Measurements from ENCODE around the gene LOC128125822.

LOC128125822 gene

DNA sequence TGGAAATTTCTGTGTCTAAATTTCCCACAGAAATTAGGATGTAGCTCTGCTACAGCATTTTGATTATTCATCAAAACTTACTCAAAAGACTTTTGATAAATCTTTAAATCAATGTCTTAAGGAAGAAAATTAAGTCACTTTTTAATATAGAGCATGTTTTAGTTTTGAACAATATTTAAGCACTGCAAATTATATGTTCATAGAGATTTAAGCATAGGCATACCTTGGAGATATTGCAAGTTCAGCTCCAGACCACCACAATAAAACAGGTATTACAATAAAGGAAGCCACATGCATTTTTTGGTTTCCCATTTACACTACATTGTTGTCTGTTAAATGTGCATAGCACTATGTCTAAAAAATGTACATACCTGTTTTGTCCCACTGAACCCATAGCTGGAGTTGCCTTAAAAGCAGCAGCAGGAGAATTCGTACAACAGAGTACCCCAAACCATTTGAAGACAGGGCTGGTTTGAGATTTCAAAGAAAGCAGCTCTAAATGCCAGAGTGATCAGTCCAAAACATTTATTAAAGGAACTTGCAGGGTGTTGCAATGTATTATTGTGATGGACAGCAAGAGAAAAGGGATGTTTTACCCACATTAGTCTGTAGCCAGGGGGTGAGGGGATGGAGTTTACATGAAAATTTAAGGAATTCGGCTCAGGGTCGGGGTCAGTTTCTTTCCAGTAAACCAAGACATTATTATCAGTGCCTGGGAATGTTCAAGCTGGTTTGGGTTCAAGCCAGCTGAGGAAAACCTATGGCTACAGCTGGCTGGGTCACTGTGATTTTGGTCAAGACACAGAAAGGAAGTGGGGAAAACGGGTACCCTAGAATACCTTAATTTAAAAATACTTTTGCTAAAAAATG, 6.3 kb upstream of the LOC128125822 start:
- no peak for DNase-seq
- Mint-ChIP-seq H3K9me3 (no peaks in the 10 kb centered on the region), H3K36me3 (no peaks in the 10 kb centered on the region), H3K4me1 (no peaks in the 10 kb centered on the region), H3K27ac (no peak overlapping the region), H3K4me3 (no peak overlapping the region), H3K27me3 (ENCODE audit: low read depth in 2 of 2) (peaks cover 19 to 25% of the 10 kb centered on the region in 2 donors)
- Histone ChIP-seq H3K9me3 (ENCODE audit: control insufficient read depth, insufficient read depth, low read length) (no peaks in the 10 kb centered on the region), H3K4me1 (ENCODE audit: control insufficient read depth, insufficient read depth, low read length) (no peaks in the 10 kb centered on the region), H3K36me3 (ENCODE audit: control insufficient read depth, insufficient read depth, low read length) (no peaks in the 10 kb centered on the region), H3K27me3 (ENCODE audit: control insufficient read depth, insufficient read depth, low read length) (no peaks in the 10 kb centered on the region), H3K27ac (ENCODE audit: low read length) (no peak overlapping the region), H3K4me3 (ENCODE audit: low read length) (no peak overlapping the region)
- intact Hi-C loops (cut with micrococcal nuclease), result no loop called here
- ATAC-seq, result no peak
- TF ChIP-seq, protein P1, sequence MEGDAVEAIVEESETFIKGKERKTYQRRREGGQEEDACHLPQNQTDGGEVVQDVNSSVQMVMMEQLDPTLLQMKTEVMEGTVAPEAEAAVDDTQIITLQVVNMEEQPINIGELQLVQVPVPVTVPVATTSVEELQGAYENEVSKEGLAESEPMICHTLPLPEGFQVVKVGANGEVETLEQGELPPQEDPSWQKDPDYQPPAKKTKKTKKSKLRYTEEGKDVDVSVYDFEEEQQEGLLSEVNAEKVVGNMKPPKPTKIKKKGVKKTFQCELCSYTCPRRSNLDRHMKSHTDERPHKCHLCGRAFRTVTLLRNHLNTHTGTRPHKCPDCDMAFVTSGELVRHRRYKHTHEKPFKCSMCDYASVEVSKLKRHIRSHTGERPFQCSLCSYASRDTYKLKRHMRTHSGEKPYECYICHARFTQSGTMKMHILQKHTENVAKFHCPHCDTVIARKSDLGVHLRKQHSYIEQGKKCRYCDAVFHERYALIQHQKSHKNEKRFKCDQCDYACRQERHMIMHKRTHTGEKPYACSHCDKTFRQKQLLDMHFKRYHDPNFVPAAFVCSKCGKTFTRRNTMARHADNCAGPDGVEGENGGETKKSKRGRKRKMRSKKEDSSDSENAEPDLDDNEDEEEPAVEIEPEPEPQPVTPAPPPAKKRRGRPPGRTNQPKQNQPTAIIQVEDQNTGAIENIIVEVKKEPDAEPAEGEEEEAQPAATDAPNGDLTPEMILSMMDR (IDR thresholded peaks at IDR 0.05), result no peak
- 76% methylated on average over 4 of the region's 4 CpGs for WGBS (ENCODE audit: insufficient coverage)

DNA sequence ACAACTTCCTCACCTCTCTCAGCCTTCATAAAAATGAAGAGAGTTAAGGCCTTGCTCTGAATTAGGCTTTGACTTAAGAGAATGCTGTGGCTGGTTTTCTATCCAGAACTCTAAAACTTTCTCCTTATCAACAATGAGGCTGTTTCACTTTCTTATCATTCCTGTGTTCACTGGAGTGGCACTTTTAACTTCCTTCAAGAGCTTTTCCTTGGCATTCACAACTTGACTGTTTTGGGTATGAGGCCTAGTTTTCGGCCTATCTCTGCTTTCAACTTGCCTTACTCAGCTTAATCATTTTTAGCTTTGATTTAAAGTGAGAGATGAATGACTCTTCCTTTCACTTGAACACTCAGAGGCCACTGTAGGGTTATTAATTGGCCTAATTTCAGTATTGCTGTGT, 4.3 kb upstream of the LOC128125822 start:
- no peaks in the 10 kb centered on the region for H3K9me3 ChIP-seq (ENCODE audit: control insufficient read depth, insufficient read depth, low read length)
- peaks cover 7 to 14% of the 10 kb centered on the region in 2 donors for H3K4me1 Mint-ChIP-seq
- H3K36me3 ChIP-seq (ENCODE audit: control insufficient read depth, insufficient read depth, low read length), result no peaks in the 10 kb centered on the region
- no peaks in the 10 kb centered on the region for H3K36me3 Mint-ChIP-seq
- no peaks in the 10 kb centered on the region for H3K9me3 Mint-ChIP-seq
- H3K27me3 ChIP-seq (ENCODE audit: control insufficient read depth, insufficient read depth, low read length), result no peaks in the 10 kb centered on the region
- H3K4me1 ChIP-seq (ENCODE audit: control insufficient read depth, insufficient read depth, low read length), result peaks cover 5% of the 10 kb centered on the region
- intact Hi-C loops (cut with micrococcal nuclease), result no loop called here
- no peak overlapping the region for H3K27ac Mint-ChIP-seq
- ATAC-seq (no peak), DNase-seq (no peak)
- H3K27ac ChIP-seq (ENCODE audit: low read length), result no peak overlapping the region
- no peak overlapping the region for H3K4me3 ChIP-seq (ENCODE audit: low read length)
- no CpG with 5 or more reads among the region's 1 CpG for whole genome bisulfite sequencing (ENCODE audit: insufficient coverage)
- peaks cover 17 to 25% of the 10 kb centered on the region in 2 donors for H3K27me3 Mint-ChIP-seq (ENCODE audit: low read depth in 2 of 2)
- H3K4me3 Mint-ChIP-seq, result no peak overlapping the region
- TF ChIP-seq, protein P1 (IDR thresholded peaks at IDR 0.05), result no peak

DNA sequence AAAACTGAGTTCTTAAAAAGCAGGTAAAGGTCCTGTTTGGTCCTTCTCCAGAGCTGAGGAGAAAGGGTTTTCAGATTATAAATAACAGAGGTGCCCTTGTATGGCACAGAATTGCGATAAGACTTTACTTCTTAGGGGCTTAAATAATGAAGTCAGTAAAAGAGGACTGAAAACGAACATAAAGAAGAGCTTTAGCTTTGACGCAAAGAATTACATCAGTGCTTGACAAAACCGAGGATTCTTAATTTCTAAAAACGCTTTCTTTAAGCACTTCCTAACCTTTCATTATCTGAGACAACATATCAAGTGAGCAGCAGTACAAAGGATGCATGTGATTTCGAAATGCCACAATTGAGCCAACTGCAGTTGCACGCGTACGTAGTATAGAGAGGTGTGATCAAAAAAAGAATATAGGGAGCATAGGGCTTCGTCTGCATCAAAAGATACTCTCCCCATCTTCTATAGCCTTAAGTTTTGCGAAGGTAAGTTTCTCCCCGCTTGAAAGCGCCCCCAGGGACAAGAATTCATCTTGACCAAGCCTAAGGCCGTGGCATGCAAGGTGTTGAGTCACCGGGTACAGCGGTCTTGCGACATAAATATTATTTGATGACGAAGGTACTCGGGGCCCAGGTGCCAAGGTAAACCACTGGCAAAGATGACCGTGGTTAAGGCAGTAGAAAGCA, 778 bp upstream of the LOC128125822 start:
- Mint-ChIP-seq H3K4me1 (peaks cover 26 to 29% of the 10 kb centered on the region in 2 donors), H3K36me3 (peaks cover 1% of the 10 kb centered on the region), H3K9me3 (no peaks in the 10 kb centered on the region), H3K27ac (peak overlapping the region; percentile 96 to 98), H3K4me3 (peak overlapping the region; percentile 96), H3K27me3 (ENCODE audit: low read depth in 2 of 2) (peaks cover 3 to 9% of the 10 kb centered on the region in 2 donors)
- intact Hi-C loops (cut with micrococcal nuclease), result loop anchor here (1.0 to 10.0 kb wide), 2 partner anchors 64 to 217 kb away; partner anchors contain the start of gene PHF3
- Histone ChIP-seq H3K9me3 (ENCODE audit: control insufficient read depth, insufficient read depth, low read length) (no peaks in the 10 kb centered on the region), H3K4me3 (ENCODE audit: low read length) (peak overlapping the region; percentile 54), H3K27ac (ENCODE audit: low read length) (peak overlapping the region; percentile 90), H3K4me1 (ENCODE audit: control insufficient read depth, insufficient read depth, low read length) (peaks cover 12% of the 10 kb centered on the region), H3K27me3 (ENCODE audit: control insufficient read depth, insufficient read depth, low read length) (no peaks in the 10 kb centered on the region), H3K36me3 (ENCODE audit: control insufficient read depth, insufficient read depth, low read length) (peaks cover 3% of the 10 kb centered on the region)
- 38% methylated on average over 19 of the region's 20 CpGs for WGBS (ENCODE audit: insufficient coverage)
- DNase-seq (peak in 1 of 2 donors; percentile 70), ATAC-seq (peak; percentile 8 to 25 (median 16))
- TF ChIP-seq, protein P1 (IDR thresholded peaks at IDR 0.05), result no peak
